Fibroblast of lung (primary cell): ENCODE results near the gene MRGPRF. TPM values are rescaled to one million over a fixed set of nuclear protein-coding genes. Genes with fewer than 3 reads are reported as not detected.
A peak's percentile ranks its signal among the peaks of the same experiment; 100 is the strongest.
"Not testable (repeated sequence)": the region's sequence is repeated elsewhere in the genome, so short reads cannot be mapped to it uniquely, and the experiment has no call there.

Source experiments
- DNase-seq, 2 donors: peaks; one replicate each; pipeline versions ENCODE4 v3.0.0 to v3.0.0-alpha.2; 2010; ENCODE audit warnings: low read depth in 2 of 2
- H2AFZ ChIP-seq: 2 replicates; pipeline ENCODE4 v1.5.1; 2012; ENCODE audit warnings: low read length, control low read depth, inconsistent platforms
- H3K27ac ChIP-seq: 2 replicates; pipeline ENCODE4 v1.5.1; 2011; ENCODE audit warnings: low read length, control low read depth; ENCODE audit not compliant: insufficient read depth
- H3K27me3 ChIP-seq: 2 replicates; pipeline ENCODE4 v1.5.1; 2011; ENCODE audit warnings: mild to moderate bottlenecking, low read length; ENCODE audit not compliant: control insufficient read depth, insufficient read depth
- H3K36me3 ChIP-seq: 2 replicates; pipeline ENCODE4 v1.5.1; 2011; ENCODE audit warnings: low read length; ENCODE audit not compliant: control insufficient read depth, insufficient read depth
- H3K4me1 ChIP-seq: 2 replicates; pipeline ENCODE4 v1.5.1; 2011; ENCODE audit warnings: low read length; ENCODE audit not compliant: control insufficient read depth, insufficient read depth; ENCODE audit errors: extremely low read depth
- H3K4me2 ChIP-seq: 2 replicates; pipeline ENCODE4 v1.5.1; 2011; ENCODE audit warnings: low read length, control low read depth; ENCODE audit not compliant: insufficient read depth; ENCODE audit errors: extremely low read depth
- H3K4me3 ChIP-seq, 4 experiments: fragments of 200-600 bp in 1 of 4; sonication (generic) in 1 of 4; replicated peaks in 1 of 4; 2 replicates each; pipeline ENCODE4 v1.5.1; 2011 to 2016; ENCODE audit warnings: low read length in 4 of 4, low read depth in 3 of 4, mild to moderate bottlenecking in 3 of 4, control low read depth in 2 of 4, inconsistent platforms in 1 of 4, mixed read lengths in 1 of 4; ENCODE audit not compliant: insufficient read depth in 1 of 4; ENCODE audit errors: control extremely low read depth in 1 of 4
- H3K79me2 ChIP-seq: 2 replicates; pipeline ENCODE4 v1.5.1; 2012; ENCODE audit warnings: mild to moderate bottlenecking, low read length, inconsistent platforms; ENCODE audit not compliant: control insufficient read depth, insufficient read depth
- H3K9ac ChIP-seq: 2 replicates; pipeline ENCODE4 v1.5.1; 2011; ENCODE audit warnings: mild to moderate bottlenecking, low read length, control low read depth; ENCODE audit not compliant: insufficient read depth
- H3K9me3 ChIP-seq: 2 replicates; pipeline ENCODE4 v1.5.1; 2012; ENCODE audit warnings: low read depth, low read length; ENCODE audit not compliant: control insufficient read depth, insufficient read depth
- H4K20me1 ChIP-seq: 2 replicates; pipeline ENCODE4 v1.5.1; 2011; ENCODE audit warnings: low read length; ENCODE audit not compliant: control insufficient read depth, insufficient read depth; ENCODE audit errors: extremely low read depth
- EZH2 ChIP-seq: IDR thresholded peaks from 2 replicates; pipeline ENCODE4 v1.5.1; 2012; ENCODE audit warnings: low read length, control low read depth, mild to moderate bottlenecking; ENCODE audit errors: missing control alignments
- polyA plus RNA-seq, 2 donors: library from polyadenylated mRNA; depleted of rRNA in 1 of 2; stranded (reverse) in 1 of 2; unstranded in 1 of 2; fragments of >200 nt; gene quantifications; 2 replicates each; pipeline ENCODE4 v1.2.1, GENCODE V29; 2011 to 2012; ENCODE audit warnings: missing spikeins in 1 of 2
- total RNA-seq: library from RNA; depleted of rRNA; stranded (reverse); fragments of >200 nt; gene quantifications from 2 replicates; pipeline ENCODE4 v1.2.1, GENCODE V29; 2014
- TF ChIP-seq, protein P1 (sequence below), 2 donors: IDR thresholded peaks in 1 of 2; conservative IDR thresholded peaks in 1 of 2; 1 replicate in 1 of 2; 2 replicates in 1 of 2; pipeline ENCODE4 v1.5.1; 2011 to 2012; ENCODE audit warnings: low read length in 2 of 2, control low read depth in 1 of 2, inconsistent platforms in 1 of 2, low read depth in 1 of 2, mild to moderate bottlenecking in 1 of 2

The MRGPRF gene
- total and polyA plus RNA-seq, 2 donors (not counting 1 experiment from before 2014, with no cell fraction given) = 84.2 to 88.1 TPM

DNA sequence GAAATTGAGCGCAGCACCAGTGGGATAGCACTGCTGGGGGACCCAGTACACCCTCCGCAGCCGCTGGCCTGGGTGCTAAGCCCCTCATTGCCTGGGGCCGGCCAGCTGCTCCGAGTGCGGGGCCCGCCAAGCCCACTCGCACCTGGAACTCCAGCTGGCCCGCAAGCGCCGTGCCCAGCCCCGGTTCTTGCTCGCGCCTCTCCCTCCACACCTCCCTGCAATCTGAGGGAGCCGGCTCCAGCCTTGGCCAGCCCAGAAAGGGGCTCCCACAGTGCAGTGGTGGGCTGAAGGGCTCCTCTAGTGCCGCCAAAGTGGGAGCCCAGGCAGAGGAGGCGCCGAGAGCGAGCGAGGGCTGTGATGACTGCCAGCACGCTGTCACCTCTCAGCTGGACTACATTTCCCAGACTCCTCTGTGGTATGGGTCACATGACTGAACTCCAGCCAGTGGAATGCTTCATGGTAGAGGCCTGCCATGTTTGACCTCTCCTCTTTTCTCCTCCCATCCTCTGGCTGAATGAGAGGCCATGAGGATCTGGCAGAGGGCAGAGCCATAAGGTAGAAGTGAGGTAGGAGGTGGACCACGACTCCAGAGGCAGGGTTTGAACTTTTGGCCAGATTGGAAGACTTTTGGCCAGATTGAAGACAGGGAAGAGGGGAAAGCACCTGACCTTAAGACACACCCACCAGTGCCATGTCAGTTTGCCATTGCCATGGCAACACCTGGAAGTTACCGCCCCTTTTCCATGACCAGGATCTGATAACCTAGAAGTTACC is 38.4 kb downstream of the MRGPRF start:
- H3K27ac ChIP-seq = no peak overlapping the region
- no peak overlapping the region for H2AFZ ChIP-seq
- TF ChIP-seq, protein P1, sequence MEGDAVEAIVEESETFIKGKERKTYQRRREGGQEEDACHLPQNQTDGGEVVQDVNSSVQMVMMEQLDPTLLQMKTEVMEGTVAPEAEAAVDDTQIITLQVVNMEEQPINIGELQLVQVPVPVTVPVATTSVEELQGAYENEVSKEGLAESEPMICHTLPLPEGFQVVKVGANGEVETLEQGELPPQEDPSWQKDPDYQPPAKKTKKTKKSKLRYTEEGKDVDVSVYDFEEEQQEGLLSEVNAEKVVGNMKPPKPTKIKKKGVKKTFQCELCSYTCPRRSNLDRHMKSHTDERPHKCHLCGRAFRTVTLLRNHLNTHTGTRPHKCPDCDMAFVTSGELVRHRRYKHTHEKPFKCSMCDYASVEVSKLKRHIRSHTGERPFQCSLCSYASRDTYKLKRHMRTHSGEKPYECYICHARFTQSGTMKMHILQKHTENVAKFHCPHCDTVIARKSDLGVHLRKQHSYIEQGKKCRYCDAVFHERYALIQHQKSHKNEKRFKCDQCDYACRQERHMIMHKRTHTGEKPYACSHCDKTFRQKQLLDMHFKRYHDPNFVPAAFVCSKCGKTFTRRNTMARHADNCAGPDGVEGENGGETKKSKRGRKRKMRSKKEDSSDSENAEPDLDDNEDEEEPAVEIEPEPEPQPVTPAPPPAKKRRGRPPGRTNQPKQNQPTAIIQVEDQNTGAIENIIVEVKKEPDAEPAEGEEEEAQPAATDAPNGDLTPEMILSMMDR (conservative IDR thresholded peaks at IDR 0.05 in 1 of 2, IDR thresholded peaks at IDR 0.05 in 1 of 2; ENCODE audit: low read depth in 1 of 2, low read length in 2 of 2) = no peak
- no peak overlapping the region for H3K4me2 ChIP-seq
- no peak overlapping the region for H3K4me3 ChIP-seq
- H3K9ac ChIP-seq = no peak overlapping the region
- H3K27me3 ChIP-seq = peaks cover 6% of the 10 kb centered on the region
- no peaks in the 10 kb centered on the region for H3K9me3 ChIP-seq
- peak; percentile 9 to 15 for DNase-seq
- no peaks in the 10 kb centered on the region for H3K79me2 ChIP-seq
- H3K36me3 ChIP-seq = no peaks in the 10 kb centered on the region
- H3K4me1 ChIP-seq = no peaks in the 10 kb centered on the region
- no peaks in the 10 kb centered on the region for H4K20me1 ChIP-seq

DNA sequence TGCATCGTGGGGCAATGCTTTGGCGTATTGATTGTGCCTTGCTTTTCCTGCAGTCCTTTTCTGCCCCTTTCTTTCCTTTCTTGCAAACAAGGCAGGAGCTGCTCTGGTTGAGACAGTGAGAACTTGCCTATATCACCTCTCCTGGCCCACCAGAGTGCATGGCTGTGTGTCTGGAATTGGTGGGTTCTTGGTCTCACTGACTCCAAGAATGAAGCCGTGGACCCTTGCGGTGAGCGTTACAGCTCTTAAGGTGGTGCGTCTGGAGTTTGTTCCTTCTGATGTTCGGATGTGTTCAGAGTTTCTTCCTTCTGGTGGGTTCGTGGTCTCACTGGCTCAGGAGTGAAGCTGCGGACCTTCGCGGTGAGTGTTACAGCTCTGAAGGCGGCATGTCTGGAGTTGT is 39.3 kb downstream of the MRGPRF start:
- H3K36me3 ChIP-seq, H2AFZ ChIP-seq, H3K4me2 ChIP-seq, H4K20me1 ChIP-seq, H3K27ac ChIP-seq, H3K9ac ChIP-seq, H3K27me3 ChIP-seq, H3K9me3 ChIP-seq, H3K79me2 ChIP-seq, H3K4me1 ChIP-seq, H3K4me3 ChIP-seq, DNase-seq: not testable (repeated sequence)

DNA sequence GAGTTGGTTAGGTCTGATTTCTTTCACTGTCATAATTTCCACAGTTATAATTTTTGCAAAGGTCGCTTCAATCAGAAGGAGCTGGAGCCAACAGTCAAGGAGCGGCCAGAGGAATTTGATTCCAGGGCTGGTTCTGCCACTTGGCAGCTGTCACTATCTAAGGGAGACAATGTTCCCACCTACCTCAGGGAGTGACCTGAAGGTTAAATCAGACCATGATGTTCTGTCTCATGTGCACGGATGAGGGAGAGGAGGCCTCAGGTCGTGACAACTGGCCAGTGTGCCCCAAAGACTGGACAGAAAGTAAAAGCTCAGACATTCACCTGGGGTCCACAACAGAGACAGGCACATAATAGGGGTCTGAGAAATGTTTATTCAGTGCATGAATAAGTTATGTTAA is 39.8 kb downstream of the MRGPRF start:
- H3K27me3 ChIP-seq = peaks cover 7% of the 10 kb centered on the region
- H3K79me2 ChIP-seq = no peaks in the 10 kb centered on the region
- TF ChIP-seq, protein P1 (conservative IDR thresholded peaks at IDR 0.05 in 1 of 2, IDR thresholded peaks at IDR 0.05 in 1 of 2; ENCODE audit: low read depth in 1 of 2, low read length in 2 of 2) = no peak
- TF ChIP-seq EZH2 = no peak
- no peaks in the 10 kb centered on the region for H3K4me1 ChIP-seq
- H3K9me3 ChIP-seq = no peaks in the 10 kb centered on the region
- no peak overlapping the region for H3K27ac ChIP-seq
- H3K4me3 ChIP-seq = no peak overlapping the region
- no peak overlapping the region for H3K4me2 ChIP-seq
- no peak overlapping the region for H2AFZ ChIP-seq
- DNase-seq = no peak
- no peak overlapping the region for H3K9ac ChIP-seq
- H3K36me3 ChIP-seq = no peaks in the 10 kb centered on the region
- H4K20me1 ChIP-seq = no peaks in the 10 kb centered on the region
